H1 (cell line): ENCODE results near the gene MYO9A.

Source experiments
- CEBPB ChIP-seq: IDR thresholded peaks from 2 replicates; pipeline ENCODE4 v1.6.1; 2012; ENCODE audit warnings: low read depth, low read length
- CREB1 ChIP-seq: IDR thresholded peaks from 2 replicates; pipeline ENCODE4 v1.6.1; 2012; ENCODE audit warnings: inconsistent platforms
- EP300 ChIP-seq, 2 experiments: IDR thresholded peaks; 1 replicate in 1 of 2; 2 replicates in 1 of 2; pipeline ENCODE4 v1.6.1; 2011 to 2012; ENCODE audit warnings: low read depth in 2 of 2, low read length in 2 of 2, mild to moderate bottlenecking in 2 of 2, borderline replicate concordance in 1 of 2, inconsistent platforms in 1 of 2, moderate library complexity in 1 of 2
- EZH2 ChIP-seq: fragments of 200-600 bp; sonication (generic); IDR thresholded peaks from 2 replicates; pipeline ENCODE4 v1.7.1; 2012; ENCODE audit warnings: low read depth, mild to moderate bottlenecking, moderate library complexity, low read length, inconsistent platforms; ENCODE audit not compliant: severe bottlenecking
- GABPA ChIP-seq: IDR thresholded peaks from 2 replicates; pipeline ENCODE4 v1.6.1; 2011; ENCODE audit warnings: mild to moderate bottlenecking, low read length, moderate library complexity, borderline replicate concordance; ENCODE audit not compliant: insufficient read depth
- GTF2F1 ChIP-seq: IDR thresholded peaks from 2 replicates; pipeline ENCODE4 v1.6.1; 2012; ENCODE audit warnings: low read depth, low read length, improper control_type of control experiment, borderline replicate concordance
- HDAC6 ChIP-seq: IDR thresholded peaks from one replicate; pipeline ENCODE4 v1.7.1; 2012; ENCODE audit warnings: low read depth, mild to moderate bottlenecking, inconsistent platforms, low read length, moderate library complexity
- JUN ChIP-seq: IDR thresholded peaks from 2 replicates; pipeline ENCODE4 v1.6.1; 2011; ENCODE audit warnings: low read depth, mild to moderate bottlenecking, improper control_type of control experiment, low read length
- KDM1A ChIP-seq: fragments of 200-600, 300-600 bp; sonication (generic); IDR thresholded peaks from 2 replicates; pipeline ENCODE4 v1.7.1; 2016; ENCODE audit warnings: mild to moderate bottlenecking, low read length, borderline replicate concordance
- POLR2AphosphoS5 ChIP-seq: IDR thresholded peaks from 2 replicates; pipeline ENCODE4 v1.6.1; 2011; ENCODE audit warnings: low read depth, low read length
- TBP ChIP-seq: IDR thresholded peaks from 2 replicates; pipeline ENCODE4 v1.6.1; 2011; ENCODE audit warnings: low read depth, low read length, improper control_type of control experiment
- TCF12 ChIP-seq: IDR thresholded peaks from 2 replicates; pipeline ENCODE4 v1.6.1; 2011; ENCODE audit warnings: low read depth, mild to moderate bottlenecking, low read length
- TF ChIP-seq, protein P1 (sequence below), 3 experiments: IDR thresholded peaks; 1 replicate in 2 of 3; 2 replicates in 1 of 3; pipeline versions ENCODE4 v1.5.1 to v1.6.1; 2011; ENCODE audit warnings: low read length in 3 of 3, mild to moderate bottlenecking in 3 of 3, inconsistent platforms in 2 of 3, low read depth in 1 of 3, moderate library complexity in 1 of 3; ENCODE audit not compliant: insufficient read depth in 1 of 3; ENCODE audit errors: control extremely low read depth in 1 of 3

DNA sequence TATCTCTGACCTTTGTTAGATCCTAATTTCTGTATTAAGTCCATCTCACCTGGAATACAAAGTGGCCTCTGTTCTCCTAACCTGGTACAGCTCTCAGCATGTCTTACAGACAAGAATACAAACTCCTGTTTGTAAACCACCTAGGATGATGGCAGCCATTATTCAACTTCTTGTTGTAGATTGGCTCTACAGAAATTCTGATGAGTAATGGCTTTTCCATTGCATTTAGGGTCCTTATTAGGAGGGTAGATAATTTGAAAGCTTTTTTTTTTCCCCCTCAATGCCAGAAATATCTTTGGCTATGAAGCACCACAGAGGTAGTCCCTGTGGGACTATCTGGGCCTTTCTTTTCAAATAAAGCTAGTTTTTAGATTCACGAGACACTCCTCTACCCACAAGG, 297.8 kb downstream of the MYO9A start:
- TF ChIP-seq, protein P1, sequence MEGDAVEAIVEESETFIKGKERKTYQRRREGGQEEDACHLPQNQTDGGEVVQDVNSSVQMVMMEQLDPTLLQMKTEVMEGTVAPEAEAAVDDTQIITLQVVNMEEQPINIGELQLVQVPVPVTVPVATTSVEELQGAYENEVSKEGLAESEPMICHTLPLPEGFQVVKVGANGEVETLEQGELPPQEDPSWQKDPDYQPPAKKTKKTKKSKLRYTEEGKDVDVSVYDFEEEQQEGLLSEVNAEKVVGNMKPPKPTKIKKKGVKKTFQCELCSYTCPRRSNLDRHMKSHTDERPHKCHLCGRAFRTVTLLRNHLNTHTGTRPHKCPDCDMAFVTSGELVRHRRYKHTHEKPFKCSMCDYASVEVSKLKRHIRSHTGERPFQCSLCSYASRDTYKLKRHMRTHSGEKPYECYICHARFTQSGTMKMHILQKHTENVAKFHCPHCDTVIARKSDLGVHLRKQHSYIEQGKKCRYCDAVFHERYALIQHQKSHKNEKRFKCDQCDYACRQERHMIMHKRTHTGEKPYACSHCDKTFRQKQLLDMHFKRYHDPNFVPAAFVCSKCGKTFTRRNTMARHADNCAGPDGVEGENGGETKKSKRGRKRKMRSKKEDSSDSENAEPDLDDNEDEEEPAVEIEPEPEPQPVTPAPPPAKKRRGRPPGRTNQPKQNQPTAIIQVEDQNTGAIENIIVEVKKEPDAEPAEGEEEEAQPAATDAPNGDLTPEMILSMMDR (IDR thresholded peaks at IDR 0.05; ENCODE audit: control extremely low read depth in 1 of 3, insufficient read depth in 1 of 3, low read depth in 1 of 3, low read length in 3 of 3), result no peak
- TF ChIP-seq EZH2 (no peak), KDM1A (no peak), TCF12 (no peak), TBP (no peak), CEBPB (no peak), GTF2F1 (no peak), JUN (no peak), HDAC6 (no peak), POLR2AphosphoS5 (no peak), GABPA (no peak), CREB1 (no peak), EP300 (IDR thresholded peaks at IDR 0.05; ENCODE audit: borderline replicate concordance in 1 of 2, low read depth in 2 of 2, low read length in 2 of 2) (no peak)
